Measurements from ENCODE around the gene HAUS1.
"Not testable (repeated sequence)": the region's sequence is repeated elsewhere in the genome, so short reads cannot be mapped to it uniquely, and the experiment has no call there.

HAUS1 gene

DNA sequence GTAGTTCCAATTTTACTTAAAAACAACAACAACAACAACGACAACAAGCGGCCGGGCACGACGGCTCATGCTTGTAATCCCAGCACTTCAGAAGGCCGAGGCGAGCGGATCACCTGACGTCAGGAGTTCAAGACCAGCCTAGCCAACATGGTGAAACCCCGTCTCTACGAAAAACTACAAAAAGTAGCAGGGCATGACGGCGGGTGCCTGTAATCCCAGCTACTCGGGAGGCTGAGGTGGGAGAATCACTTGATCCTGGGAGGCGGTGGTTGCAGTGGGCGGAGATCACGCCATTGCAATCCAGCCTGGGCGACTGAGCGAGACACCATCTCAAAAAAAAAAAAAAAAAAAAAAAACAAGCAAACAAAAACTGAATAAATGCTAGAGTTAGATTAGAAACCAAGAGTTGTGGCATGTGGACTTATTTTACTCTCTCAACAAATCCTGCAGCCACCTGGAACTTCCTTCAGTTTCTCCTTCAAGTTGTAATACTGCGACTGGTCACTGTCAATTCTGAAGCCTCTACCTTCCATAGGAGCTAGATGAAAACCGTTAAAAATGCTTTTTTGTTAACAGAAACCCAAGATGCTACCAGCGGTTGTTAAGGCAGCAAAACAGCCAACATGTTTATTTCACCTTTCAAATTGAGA is 7.4 kb upstream of the HAUS1 start:
- no peak for DNase-seq

DNA sequence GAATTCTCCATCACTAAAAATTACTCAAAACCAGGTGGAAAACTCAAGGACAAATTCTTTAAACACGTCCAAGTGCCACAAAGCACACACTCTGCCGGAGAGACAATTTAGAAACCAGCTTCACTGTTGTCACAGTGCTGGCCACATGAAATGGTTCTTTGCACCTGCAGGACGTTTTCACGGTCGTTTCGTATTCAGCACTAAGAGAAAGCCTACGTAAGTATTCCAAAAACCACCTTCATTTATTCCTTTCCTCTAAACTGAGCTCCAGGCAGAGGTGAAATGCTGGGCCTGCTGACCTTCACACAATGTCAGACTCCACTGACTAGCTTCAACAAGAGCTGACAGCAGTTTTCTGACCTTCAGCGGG is 6.8 kb upstream of the HAUS1 start:
- no peak for DNase-seq

DNA sequence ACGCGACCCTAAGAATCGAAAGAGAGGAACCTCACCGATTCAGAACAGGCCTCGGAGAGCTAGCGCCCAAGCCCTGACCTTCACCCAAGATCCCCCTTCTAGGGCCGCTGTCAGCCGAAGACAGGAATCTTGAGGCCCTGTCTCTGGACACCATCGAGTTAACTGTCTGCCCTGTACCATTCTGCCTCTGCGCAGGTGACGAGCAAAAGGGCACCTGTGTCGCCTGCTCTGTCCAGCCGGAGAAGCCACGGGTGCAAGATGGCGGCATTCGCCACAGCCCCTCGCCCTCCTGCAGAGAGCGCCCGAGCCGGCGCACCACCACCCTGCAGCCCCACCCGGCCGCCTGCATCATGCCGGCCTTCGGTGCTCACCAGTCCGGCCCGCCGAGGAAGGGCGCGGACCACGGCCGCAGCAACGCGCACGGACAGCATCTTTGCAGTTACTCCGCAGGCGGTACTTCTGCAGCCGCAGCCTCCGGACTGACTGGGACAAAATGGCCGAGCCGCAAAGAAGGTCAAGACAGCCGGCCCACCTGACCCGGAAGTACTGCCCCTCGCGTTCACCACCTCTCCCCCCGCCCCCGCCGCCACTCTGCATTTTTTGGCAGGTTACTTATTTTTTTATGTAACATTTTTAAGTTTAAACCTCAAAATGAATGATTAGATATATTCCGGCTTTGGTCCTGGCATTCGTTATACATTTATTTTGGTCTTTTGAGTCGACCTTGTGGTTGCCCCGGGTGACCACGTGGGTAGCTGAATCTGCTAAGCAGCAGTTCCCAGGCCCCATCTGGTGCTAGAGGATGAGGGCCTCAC is 6.2 kb upstream of the HAUS1 start, which contains the start of gene ATP5F1A:
ATP5F1A (minus strand) TSS at position 496 of the 815 bp plus-strand sequence; CDS start at position 431, 65 bp downstream.
- DNase-seq: peak; percentile 91

DNA sequence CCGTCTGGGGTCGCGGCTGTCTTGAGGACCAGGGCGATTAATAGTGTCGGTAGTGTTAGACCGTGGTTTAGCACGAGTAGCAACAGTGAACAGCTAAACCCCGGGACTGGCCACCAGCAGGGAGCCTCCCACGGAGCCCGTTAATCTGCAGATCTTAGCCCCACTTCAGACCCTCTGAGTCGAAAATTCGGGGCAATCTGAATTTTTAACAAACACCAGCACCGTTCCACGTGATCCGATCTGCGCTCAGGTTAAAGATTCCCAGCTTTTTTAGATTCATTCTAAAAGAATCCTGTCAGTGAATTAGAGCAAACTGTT is 5.6 kb upstream of the HAUS1 start:
- no peak for DNase-seq

DNA sequence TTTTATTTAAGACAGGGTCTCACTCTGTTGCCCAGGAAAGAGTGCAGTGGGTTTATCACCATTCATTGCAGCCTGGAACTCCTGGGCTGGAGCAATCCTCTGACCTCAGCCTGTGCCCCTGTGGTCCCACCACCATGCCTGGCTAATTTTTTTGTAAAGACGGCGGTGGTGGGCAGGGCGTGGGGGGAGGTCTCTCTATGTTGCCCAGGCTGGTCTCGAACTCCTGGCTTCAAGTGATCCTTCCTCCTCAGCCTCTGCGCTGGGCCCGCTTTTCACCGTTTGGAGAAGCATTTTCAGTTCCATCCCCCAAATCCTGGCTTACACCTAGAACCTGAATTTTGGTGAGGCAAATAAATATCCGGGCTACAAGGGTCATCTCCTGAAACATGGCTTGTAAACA is 4.7 kb upstream of the HAUS1 start:
- DNase-seq: no peak

DNA sequence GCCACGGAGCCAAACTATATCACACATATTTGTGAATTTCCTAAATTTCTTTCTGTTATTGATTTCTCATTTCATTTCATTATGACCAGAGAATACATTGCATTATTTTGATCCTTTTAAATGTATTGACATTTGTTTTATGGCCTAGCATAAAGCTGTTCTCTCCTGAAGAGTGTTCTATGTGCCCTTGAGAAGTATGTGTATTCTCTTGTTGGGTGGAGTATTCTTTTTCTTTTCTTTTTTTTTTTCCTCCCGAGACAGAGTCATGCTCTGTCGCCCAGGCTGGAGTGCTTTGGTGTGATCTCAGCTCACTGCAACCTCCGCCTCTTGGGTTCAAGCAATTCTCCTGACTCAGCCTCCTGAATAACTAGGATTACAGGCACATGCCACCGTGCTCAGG is 5.2 kb downstream of the HAUS1 start:
- no peak for DNase-seq

DNA sequence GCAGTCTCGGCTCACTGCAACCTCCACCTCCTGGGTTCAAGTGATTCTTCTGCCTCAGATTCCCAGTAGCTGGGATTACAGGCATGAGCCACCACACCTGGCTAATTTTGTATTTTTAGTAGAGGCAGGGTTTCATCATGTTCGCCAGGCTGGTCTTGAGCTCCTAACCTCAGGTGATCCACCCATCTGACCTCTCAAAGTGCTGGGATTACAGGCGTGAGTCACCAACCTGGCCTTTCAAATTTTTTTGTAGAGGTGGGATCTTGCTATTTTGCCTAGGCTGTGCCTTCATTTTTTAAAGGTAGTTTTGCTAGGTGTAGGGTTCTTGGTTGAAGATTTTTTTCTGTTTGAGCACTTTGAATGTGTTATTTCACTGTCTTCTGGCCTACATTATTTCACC is 6.2 kb downstream of the HAUS1 start:
- no peak for DNase-seq

DNA sequence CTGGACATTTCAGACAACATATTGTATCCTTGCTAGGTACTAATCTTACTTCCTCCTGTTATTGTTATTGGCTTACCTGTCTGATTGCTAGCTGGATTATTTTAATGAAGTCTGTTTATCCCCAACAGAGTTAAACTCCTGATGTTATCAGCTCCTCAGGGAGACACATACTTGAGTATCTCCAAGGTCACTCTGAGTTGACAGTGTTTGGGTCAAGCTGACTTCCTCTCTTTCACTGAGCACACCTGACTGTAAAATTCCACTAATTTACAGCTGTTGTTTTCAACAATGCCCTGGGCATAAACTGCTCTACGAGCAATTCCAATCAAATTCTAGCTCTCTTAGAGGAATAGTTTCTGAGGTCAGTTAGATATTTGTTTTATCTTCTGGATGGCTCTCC is 9.6 kb downstream of the HAUS1 start:
- DNase-seq: no peak

DNA sequence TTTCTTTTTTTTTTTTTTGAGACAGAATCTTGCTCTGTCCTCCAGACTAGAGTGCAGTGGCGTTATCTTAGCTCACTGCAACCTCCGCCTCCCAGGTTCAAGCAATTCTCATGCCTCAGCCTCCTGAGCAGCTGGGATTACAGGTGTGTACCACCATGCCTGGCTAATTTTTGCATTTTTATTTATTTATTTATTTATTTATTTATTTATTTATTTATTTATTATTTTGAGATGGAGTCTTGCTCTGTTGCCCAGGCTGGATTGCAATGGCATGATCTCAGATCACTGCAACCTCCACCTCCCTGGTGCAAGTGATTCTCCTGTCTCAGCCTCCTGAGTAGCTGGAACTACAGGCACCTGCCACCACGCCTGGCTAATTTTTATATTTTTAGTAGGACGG is 22.4 kb downstream of the HAUS1 start:
- not testable (repeated sequence) for DNase-seq

DNA sequence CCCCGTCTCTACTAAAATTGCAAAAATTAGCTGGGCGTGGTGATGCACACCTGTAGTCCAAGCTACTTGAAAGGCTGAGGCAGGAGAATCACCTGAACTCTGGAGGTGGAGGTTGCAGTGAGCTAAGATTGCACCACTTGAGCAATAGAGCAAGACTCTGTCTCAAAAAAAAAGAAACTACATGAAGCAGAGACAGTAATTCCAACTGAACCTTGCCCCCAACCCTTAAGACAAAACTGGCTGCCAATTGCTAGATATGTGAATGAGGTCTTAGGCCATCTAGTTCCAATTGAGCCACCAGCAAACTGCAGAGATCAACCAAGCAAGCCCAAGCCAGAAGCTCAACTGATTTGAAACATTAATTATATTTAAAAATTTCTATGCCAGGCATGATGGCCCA is 25.9 kb downstream of the HAUS1 start:
- no peak for DNase-seq

DNA sequence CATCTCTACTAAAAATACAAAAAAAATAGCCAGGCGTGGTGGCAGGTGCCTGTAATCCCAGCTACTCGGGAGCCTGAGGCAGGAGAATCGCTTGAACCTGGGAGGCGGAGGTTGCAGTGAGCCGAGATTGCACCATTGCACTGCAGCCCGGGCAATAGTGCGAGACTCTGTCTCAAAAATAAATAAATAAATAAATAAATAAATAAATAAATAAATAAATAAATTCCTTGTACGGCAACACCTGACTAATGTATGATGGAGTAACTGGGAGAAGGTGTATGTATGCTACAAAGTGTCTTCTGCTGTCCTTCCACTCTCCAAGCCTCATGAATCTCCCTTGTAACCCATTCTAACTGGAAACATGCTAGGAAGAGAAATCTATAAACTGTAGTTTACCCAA is 26.4 kb downstream of the HAUS1 start:
- DNase-seq: not testable (repeated sequence)

DNA sequence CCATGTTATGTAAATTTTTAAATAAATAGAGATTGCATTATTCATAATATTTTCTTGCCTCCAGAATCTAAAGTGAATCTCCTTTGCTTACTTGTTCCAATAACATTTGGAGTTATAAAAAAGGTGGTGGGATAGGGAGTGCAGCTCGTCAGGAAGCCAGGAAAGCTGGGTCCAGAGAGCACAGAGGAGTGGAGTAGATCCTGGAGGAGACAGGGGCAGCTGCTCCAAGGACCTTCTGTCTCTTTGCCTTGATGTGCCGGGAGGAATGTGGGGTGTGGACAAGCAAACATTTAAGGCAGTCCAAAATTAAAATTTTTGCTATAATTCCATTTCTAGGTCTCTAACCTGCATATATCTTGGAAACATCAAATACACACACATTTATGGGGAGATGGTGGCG is 29.3 kb downstream of the HAUS1 start:
- no peak for DNase-seq

DNA sequence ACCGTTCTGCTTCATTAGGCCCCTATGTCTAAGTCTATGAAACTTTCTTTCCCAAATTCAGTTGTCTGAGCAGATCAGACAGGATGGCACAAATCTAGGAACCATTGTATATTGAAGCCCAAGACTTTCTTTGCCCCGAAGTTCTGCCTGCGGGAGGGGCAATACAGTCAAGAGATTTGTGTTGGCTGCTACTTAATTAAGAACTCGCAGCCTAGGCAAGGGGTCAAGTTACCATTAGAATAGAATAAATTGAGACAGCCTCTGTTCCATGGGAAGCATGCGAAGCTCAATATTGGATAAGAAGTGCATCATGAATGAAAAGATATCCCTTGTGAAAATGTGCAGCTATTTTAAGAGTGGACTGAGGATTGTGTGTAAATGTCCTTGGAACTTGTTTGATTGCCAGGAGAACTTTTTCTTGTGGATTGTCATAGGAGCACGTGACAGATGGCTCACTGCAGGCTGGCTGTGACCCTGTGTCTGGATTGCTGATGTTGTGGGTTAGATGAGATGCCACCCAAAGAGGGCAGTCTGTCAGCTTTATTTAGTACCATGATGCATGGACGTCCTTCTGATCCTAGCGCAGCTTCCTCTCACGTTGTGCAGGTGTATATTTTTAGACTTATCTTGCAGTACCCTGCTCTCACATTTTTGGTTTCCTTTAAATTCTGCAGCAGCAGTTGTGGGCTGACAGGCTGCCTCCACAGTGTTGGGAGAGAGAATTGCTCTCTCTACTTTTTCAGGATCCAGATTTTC is 30.9 kb downstream of the HAUS1 start:
- DNase-seq: peak; percentile 2

DNA sequence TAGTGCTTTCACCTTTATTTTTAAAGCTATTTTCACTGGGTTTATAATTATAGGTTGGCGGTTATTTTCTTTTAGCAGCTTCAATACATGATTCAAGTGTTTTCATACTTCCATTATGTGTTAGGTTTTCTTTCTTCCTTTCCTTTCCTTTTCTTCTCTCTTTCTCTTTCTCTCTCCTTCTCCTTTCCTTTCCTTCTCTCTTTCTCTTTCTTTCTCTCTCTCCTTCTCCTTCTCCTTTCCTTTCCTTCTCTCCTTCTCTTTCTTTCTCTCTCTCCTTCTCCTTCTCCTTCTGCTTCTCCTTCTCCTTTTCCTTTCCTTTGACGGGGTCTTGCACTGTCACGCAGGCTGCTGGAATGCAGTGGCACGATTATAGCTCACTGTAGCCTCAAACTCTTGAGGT is 36.0 kb downstream of the HAUS1 start:
- no peak for DNase-seq

DNA sequence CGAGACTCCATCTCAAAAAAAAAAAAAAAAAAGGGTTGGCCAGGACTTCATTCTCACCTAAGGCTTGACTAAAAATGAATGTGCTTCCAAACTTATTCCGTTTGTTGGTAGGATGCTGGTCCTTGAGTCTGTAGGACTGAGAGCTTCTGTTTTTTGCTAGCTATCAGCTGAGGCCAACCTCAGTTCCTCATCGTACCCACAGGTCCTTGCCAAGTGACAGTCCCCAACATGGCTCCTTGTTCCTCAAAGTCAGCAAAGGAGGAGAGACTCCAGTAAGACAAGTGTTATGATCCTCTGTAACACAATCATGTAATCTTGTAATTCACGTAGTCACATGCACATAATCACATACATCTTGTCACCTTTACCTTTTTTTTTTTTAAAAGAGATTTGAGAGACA is 37.0 kb downstream of the HAUS1 start:
- no peak for DNase-seq

DNA sequence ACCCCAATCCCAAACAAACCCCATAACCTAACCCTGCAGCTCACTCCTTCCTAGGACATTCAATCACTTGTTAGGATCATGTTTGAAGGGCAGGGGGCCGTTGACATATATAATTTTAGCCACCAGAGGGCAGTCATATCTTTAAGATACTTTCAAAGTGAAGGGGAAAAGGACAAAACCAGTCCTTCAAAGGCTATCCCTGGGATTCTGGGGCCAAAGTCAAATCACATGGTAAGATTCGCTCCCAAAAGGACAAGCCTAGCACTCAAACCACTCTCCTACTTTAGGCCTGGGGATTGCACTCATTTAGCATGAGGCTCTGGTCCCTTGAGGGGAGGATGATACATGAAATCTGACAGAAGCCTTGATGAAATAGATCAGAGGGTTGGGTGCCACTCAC is 44.6 kb downstream of the HAUS1 start:
- peak; percentile 51 for DNase-seq

DNA sequence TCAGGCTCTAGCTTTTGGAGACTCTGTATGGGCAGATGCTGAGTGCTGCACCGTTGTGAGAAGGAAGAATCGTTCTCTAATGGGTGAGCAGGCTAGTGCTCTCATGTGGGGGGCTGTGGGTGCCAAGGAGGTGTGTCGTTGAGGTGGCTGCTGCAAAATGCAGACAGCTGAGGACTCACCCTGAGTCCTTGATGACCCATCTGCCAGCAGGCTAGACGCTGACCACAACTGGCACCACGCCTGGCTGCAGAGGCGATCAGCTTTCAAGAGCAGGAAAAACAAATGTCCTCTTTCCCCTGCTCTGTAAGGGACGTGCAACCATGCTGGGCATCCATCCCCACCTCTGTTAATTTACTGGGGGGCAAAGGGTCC is 48.2 kb downstream of the HAUS1 start:
- no peak for DNase-seq

DNA sequence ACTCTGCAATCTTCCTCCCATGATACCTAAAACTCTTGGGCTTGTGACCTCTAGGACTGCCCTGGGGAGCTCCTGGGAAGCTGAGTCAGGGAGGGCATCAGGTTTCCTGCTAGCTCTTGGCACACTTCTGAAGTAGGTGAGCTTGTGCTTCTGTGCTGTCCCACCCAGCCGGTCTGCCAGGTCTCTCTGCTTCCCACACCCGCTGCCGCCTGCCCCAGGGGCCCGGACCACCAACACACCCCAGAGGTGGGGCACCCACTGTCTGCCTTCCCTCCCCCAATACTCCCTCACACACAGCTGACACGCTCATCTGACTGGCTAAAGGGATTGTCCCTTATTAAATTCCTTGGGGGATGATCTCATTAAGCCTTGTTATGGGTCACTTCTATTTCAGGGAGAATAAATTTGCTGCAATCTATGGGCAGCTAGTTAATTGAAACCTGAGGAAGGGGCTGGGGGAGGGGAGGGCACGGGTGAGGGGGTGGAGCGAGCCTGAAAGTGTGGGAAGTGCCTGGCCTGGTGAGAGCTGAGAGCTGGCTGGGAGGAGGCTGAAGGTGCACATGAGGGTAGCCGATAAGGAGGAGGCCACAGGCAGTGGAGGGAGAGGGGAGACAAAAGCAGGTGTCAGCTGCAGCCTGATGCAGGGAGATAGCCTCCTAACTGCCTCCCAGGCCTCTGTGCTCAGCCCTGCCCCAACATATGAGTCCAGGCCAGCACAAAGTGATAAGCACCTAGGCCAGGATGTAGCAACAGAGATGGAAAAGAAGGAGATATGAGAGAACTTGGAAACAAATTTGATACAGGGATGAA is 48.8 kb downstream of the HAUS1 start:
- no peak for DNase-seq

DNA sequence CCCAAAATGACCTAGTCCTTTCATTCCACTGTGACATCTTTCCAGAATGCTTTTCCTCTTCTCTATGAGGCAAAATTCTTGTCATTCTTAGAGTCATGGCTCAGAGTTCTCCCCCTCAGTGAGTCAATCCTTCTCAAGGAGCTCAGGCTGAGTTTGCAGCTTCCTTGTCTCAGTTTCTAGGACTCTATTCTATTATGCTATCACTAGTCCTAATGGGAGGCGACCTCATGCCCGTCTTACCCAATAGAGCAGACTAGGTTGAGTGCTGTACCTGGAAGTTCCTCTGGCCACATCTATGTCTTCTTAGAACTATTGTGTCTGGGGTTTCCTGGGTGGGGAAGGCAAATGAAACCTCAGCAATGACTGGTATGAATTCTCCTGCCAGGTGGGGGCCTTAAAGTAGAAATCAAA is 51.5 kb downstream of the HAUS1 start:
- DNase-seq: no peak

DNA sequence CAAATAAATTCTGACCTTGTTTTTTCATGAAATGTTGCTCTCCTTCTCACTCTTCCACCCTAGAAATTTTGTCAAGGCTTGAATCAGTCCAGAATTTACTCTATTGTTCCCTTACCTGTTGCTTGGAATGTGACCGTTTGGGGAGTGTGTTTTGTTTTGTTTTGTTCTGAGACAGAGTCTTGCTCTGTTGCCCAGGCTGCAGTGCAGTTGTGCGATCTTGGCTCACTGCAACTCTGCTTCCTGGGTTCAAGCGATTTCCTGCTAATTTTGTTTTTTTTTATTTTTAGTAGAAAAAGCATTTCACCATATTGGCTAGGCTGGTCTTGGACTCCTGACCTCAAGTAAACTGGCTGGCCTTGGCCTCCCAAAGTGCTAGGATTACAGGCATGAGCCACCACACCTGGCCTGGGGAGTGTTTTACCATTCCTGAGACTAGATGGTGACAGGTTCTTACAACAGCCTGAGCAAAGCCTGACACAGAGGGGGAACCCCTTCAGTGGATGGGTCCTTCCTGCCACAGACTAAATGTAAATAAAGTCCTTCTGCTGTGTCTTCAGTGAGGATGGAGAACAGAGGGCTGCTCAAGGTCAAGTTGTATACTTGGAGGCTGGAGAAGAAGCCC is 52.0 kb downstream of the HAUS1 start:
- DNase-seq: no peak

DNA sequence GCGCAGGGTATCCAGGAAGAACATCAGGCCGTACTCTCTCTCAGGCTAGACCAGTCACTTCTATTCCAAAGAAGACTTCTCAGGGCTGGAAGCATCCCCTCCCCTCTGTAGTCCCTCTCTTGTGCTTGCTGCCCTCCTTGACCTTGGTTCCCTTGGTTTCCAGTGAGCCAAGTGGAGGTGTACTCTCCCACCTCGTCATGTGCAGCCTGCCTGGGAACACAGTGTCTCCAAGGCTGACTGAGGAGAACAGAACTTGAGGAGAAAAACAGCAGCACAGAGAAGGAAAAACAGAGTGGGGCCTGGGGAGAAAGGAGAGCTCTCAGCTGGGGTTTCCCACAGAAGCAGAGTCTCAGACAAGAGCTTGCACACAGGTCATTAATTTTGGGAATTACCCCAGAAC is 52.7 kb downstream of the HAUS1 start:
- no peak for DNase-seq

DNA sequence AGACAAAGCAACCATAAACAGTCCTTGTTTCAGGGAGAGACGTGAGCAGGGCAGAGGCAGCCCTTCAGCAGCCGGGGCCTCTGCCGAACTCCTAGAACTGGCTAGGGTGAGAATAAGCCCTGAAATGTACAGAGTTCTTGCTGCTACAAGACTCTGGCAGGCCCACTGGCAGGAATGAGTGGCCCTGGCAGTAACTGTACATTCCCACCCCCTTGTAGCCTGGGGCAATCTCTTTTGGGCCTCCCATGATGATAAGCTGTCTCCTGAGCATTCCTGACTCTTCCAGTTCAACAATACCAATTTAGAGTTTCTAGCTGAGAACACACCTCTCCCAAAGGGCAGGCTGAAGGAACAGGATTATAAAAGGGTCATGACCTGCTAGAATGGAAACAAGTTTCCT is 54.3 kb downstream of the HAUS1 start:
- DNase-seq: no peak

Measured in midbrain (tissue), 1 donor.